GM23248 (cell line): ENCODE measurements around the gene ANKRD63. TPM values are rescaled to one million over a fixed set of nuclear protein-coding genes. Genes with fewer than 3 reads are reported as not detected.

ENCODE experiments used
- DNase-seq: peaks from one replicate; pipeline ENCODE4 v3.0.0-alpha.2; 2015
- H2AFZ ChIP-seq: fragments of 200-600 bp; sonication (generic); 2 replicates; pipeline ENCODE4 v1.6.1; 2016; ENCODE audit warnings: antibody characterized with exemption
- H3F3A ChIP-seq: fragments of 200-600 bp; sonication (generic); 2 replicates; pipeline ENCODE4 v1.6.1; 2016; ENCODE audit warnings: mild to moderate bottlenecking, antibody characterized with exemption, mixed run types; ENCODE audit not compliant: insufficient read depth
- H3K27ac ChIP-seq: fragments of 200-600 bp; sonication (generic); 2 replicates; pipeline ENCODE4 v1.5.1; 2016; ENCODE audit warnings: mild to moderate bottlenecking
- H3K27me3 ChIP-seq: fragments of 200-600 bp; sonication (generic); replicated peaks from 2 replicates; pipeline ENCODE4 v1.6.1; 2016; ENCODE audit warnings: mild to moderate bottlenecking; ENCODE audit not compliant: insufficient read depth
- H3K36me3 ChIP-seq: fragments of 200-600 bp; sonication (generic); 2 replicates; pipeline ENCODE4 v1.6.1; 2016; ENCODE audit warnings: low read depth, mild to moderate bottlenecking
- H3K4me1 ChIP-seq: fragments of 200-600 bp; sonication (generic); 2 replicates; pipeline ENCODE4 v1.6.1; 2016; ENCODE audit warnings: mild to moderate bottlenecking; ENCODE audit not compliant: insufficient read depth
- H3K4me2 ChIP-seq: fragments of 200-600 bp; sonication (generic); one replicate; pipeline ENCODE4 v1.6.1; 2016; ENCODE audit warnings: mild to moderate bottlenecking; ENCODE audit not compliant: unreplicated experiment
- H3K4me3 ChIP-seq: fragments of 200-600 bp; sonication (generic); 2 replicates; pipeline ENCODE4 v1.5.1; 2016; ENCODE audit warnings: mild to moderate bottlenecking
- H3K79me2 ChIP-seq: fragments of 200-600 bp; sonication (generic); 2 replicates; pipeline ENCODE4 v1.6.1; 2016; ENCODE audit warnings: mild to moderate bottlenecking; ENCODE audit not compliant: insufficient read depth
- H3K9ac ChIP-seq: fragments of 200-600 bp; sonication (generic); 2 replicates; pipeline ENCODE4 v1.6.1; 2016; ENCODE audit warnings: mild to moderate bottlenecking
- H3K9me2 ChIP-seq: fragments of 200-600 bp; sonication (generic); 2 replicates; pipeline ENCODE4 v1.6.1; 2016; ENCODE audit warnings: mixed run types, mild to moderate bottlenecking, moderate library complexity; ENCODE audit not compliant: insufficient read depth
- H3K9me3 ChIP-seq: fragments of 200-600 bp; sonication (generic); one replicate; pipeline ENCODE4 v1.6.1; 2017; ENCODE audit warnings: low read depth
- H4K20me1 ChIP-seq: fragments of 200-600 bp; sonication (generic); 2 replicates; pipeline ENCODE4 v1.6.0; 2016; ENCODE audit not compliant: insufficient read depth
- EZH2 ChIP-seq: fragments of 200-600 bp; sonication (generic); IDR thresholded peaks from 2 replicates; pipeline ENCODE4 v1.6.1; 2018; ENCODE audit warnings: antibody characterized with exemption, mild to moderate bottlenecking; ENCODE audit not compliant: insufficient read depth, poor library complexity, severe bottlenecking
- EZH2phosphoT487 ChIP-seq: fragments of 200-600 bp; sonication (generic); IDR thresholded peaks from 2 replicates; pipeline ENCODE4 v1.6.1; 2018; ENCODE audit warnings: antibody characterized with exemption, moderate library complexity, mild to moderate bottlenecking, low read depth; ENCODE audit not compliant: insufficient read depth
- WGBS, 2 experiments: methylation state at CpG; one replicate each; pipeline ENCODE4 v1.1.6; 2015 to 2017; ENCODE audit warnings: low lambda C conversion rate in 2 of 2, low coverage in 1 of 2; ENCODE audit errors: missing lambda C conversion rate in 2 of 2; 5-methylcytosine and 5-hydroxymethylcytosine counted together
- in situ Hi-C: fragments of 300-500 bp; cut with MboI; formaldehyde crosslinking; loops from 2 replicates; pipeline ENCODE4 v1.15.0; 2020
- polyA plus RNA-seq: library from polyadenylated mRNA; unstranded; fragments of >200 nt; fragmentation: Nextera tagmentation; extraction: Ambion mirVana; gene quantifications from 2 replicates; pipeline ENCODE4 v1.2.1, GENCODE V29; 2016
- total RNA-seq: library from RNA; depleted of rRNA; stranded (reverse); fragments of >200 nt; shearing (Covaris generic); gene quantifications from 2 replicates; pipeline ENCODE4 v1.2.3, GENCODE V29; 2014; rRNA removed

The ANKRD63 gene
- total and polyA plus RNA-seq, 2 experiments from 2014 or later: not detected

- no peak overlapping the region for H2AFZ ChIP-seq
- no peak overlapping the region for H3K4me2 ChIP-seq
- H3K4me1 ChIP-seq: peaks cover 5% of the 10 kb centered on the region; the same call in 1 of the 2 replicates
- no peaks in the 10 kb centered on the region for H3K36me3 ChIP-seq
- H4K20me1 ChIP-seq: no peaks in the 10 kb centered on the region
- DNase-seq: no peak
- no peaks in the 10 kb centered on the region for H3K9me2 ChIP-seq
- TF ChIP-seq EZH2 (no peak), EZH2phosphoT487 (no peak)
- no peak overlapping the region for H3K9ac ChIP-seq
- WGBS, 2 experiments: 91 to 93% methylated on average over 4 of the region's 4 CpGs
- in situ Hi-C loops: no loop called here
- H3K27ac ChIP-seq: no peak overlapping the region
- H3K4me3 ChIP-seq: no peak overlapping the region
- H3K9me3 ChIP-seq: no peaks in the 10 kb centered on the region
- no peaks in the 10 kb centered on the region for H3K79me2 ChIP-seq
- H3K27me3 ChIP-seq: 0 out of 2 replicates have a peak, but pooled peaks cover 3% of the 10 kb centered on the region
- no peaks in the 10 kb centered on the region for H3F3A ChIP-seq
Observed at GRCh38 chr15:40235201-40235885, 47.5 kb downstream of the ANKRD63 start.

- WGBS, 2 experiments: 53 to 67% methylated on average over 4 of the region's 4 CpGs
- H2AFZ ChIP-seq: no peak overlapping the region
- peaks cover 5% of the 10 kb centered on the region; the same call in 1 of the 2 replicates for H3K4me1 ChIP-seq
- no peaks in the 10 kb centered on the region for H3K9me3 ChIP-seq
- H3K27ac ChIP-seq: no peak overlapping the region
- H4K20me1 ChIP-seq: no peaks in the 10 kb centered on the region
- no peaks in the 10 kb centered on the region for H3K9me2 ChIP-seq
- H3F3A ChIP-seq: no peaks in the 10 kb centered on the region
- no peak for DNase-seq
- H3K36me3 ChIP-seq: no peaks in the 10 kb centered on the region
- H3K9ac ChIP-seq: no peak overlapping the region
- 0 out of 2 replicates have a peak, but pooled peaks cover 3% of the 10 kb centered on the region for H3K27me3 ChIP-seq
- no peak overlapping the region for H3K4me2 ChIP-seq
- H3K4me3 ChIP-seq: no peak overlapping the region
- H3K79me2 ChIP-seq: no peaks in the 10 kb centered on the region
- in situ Hi-C loops: no loop called here
- TF ChIP-seq EZH2: no peak
- TF ChIP-seq EZH2phosphoT487: no peak
Observed at GRCh38 chr15:40234783-40235182, 48.1 kb downstream of the ANKRD63 start.

GRCh38 chr15:40233727-40234577, 48.9 kb downstream of the ANKRD63 start:
- Histone ChIP-seq H3K4me3 (no peak overlapping the region), H3K4me2 (no peak overlapping the region), H3K27ac (no peak overlapping the region), H3K9me2 (no peaks in the 10 kb centered on the region), H3K9ac (no peak overlapping the region), H3K4me1 (peaks cover 4% of the 10 kb centered on the region; the same call in 1 of the 2 replicates), H3K36me3 (no peaks in the 10 kb centered on the region), H4K20me1 (no peaks in the 10 kb centered on the region), H3K27me3 (0 out of 2 replicates have a peak, but pooled peaks cover 3% of the 10 kb centered on the region), H2AFZ (no peak overlapping the region), H3K79me2 (no peaks in the 10 kb centered on the region), H3F3A (no peaks in the 10 kb centered on the region), H3K9me3 (no peaks in the 10 kb centered on the region)
- WGBS, 2 experiments: 95 to 96% methylated on average over 11 of the region's 11 CpGs
- TF ChIP-seq EZH2 (no peak), EZH2phosphoT487 (no peak)
- in situ Hi-C loops: no loop called here
- peak; percentile 24 for DNase-seq

GRCh38 chr15:40232625-40233070, 50.2 kb downstream of the ANKRD63 start:
- H3K27ac ChIP-seq: no peak overlapping the region
- H3K9me2 ChIP-seq: no peaks in the 10 kb centered on the region
- H3K4me3 ChIP-seq: no peak overlapping the region
- in situ Hi-C loops: no loop called here
- H3K9ac ChIP-seq: no peak overlapping the region
- H3F3A ChIP-seq: no peaks in the 10 kb centered on the region
- no peak for TF ChIP-seq EZH2
- TF ChIP-seq EZH2phosphoT487: no peak
- H3K36me3 ChIP-seq: no peaks in the 10 kb centered on the region
- WGBS, 2 experiments: 62 to 66% methylated on average over 7 of the region's 7 CpGs
- H3K79me2 ChIP-seq: no peaks in the 10 kb centered on the region
- H3K4me1 ChIP-seq: no peaks in the 10 kb centered on the region
- no peak overlapping the region for H3K4me2 ChIP-seq
- DNase-seq: no peak
- H3K9me3 ChIP-seq: no peaks in the 10 kb centered on the region
- H2AFZ ChIP-seq: no peak overlapping the region
- H3K27me3 ChIP-seq: no peaks in the 10 kb centered on the region
- H4K20me1 ChIP-seq: no peaks in the 10 kb centered on the region

Other genes starting within 250 kb of the ANKRD63 start
- gene SRP14, start 243.9 kb downstream of the ANKRD63 start, total RNA-seq: 257 and 282 TPM in 2 replicates
- gene SRP14, start 243.9 kb downstream of the ANKRD63 start, polyA plus RNA-seq: 789 and 796 TPM in 2 replicates
- 1.1 and 2.7 TPM in 2 replicates for gene BMF, start 174.2 kb downstream of the ANKRD63 start, total RNA-seq
- gene BMF, start 174.2 kb downstream of the ANKRD63 start, polyA plus RNA-seq: 0.40 and 0.41 TPM in 2 replicates
- 9.4 and 23.4 TPM in 2 replicates for gene BUB1B, start 122.0 kb downstream of the ANKRD63 start, total RNA-seq
- gene BUB1B, start 122.0 kb downstream of the ANKRD63 start, polyA plus RNA-seq: 8.1 and 10.2 TPM in 2 replicates
- not detected in 2 replicates for gene PAK6, start 44.0 kb downstream of the ANKRD63 start, total RNA-seq
- gene PAK6, start 44.0 kb downstream of the ANKRD63 start, polyA plus RNA-seq: not detected in 2 replicates
- gene PLCB2, start 24.9 kb upstream of the ANKRD63 start, total RNA-seq: 0.54 and 0.76 TPM in 2 replicates
- gene PLCB2, start 24.9 kb upstream of the ANKRD63 start, polyA plus RNA-seq: 1.1 TPM in 2 replicates
- gene INAFM2, start 40.6 kb upstream of the ANKRD63 start, total RNA-seq: 16.6 and 19.9 TPM in 2 replicates
- gene INAFM2, start 40.6 kb upstream of the ANKRD63 start, polyA plus RNA-seq: 3.9 and 4.5 TPM in 2 replicates
- 16.9 and 19.6 TPM in 2 replicates for gene CCDC9B, start 57.9 kb upstream of the ANKRD63 start, total RNA-seq
- 28.8 and 33.1 TPM in 2 replicates for gene CCDC9B, start 57.9 kb upstream of the ANKRD63 start, polyA plus RNA-seq
- gene PHGR1, start 68.0 kb upstream of the ANKRD63 start, total RNA-seq: not detected in 2 replicates
- gene PHGR1, start 68.0 kb upstream of the ANKRD63 start, polyA plus RNA-seq: not detected in 2 replicates
- gene DISP2, start 75.2 kb upstream of the ANKRD63 start, total RNA-seq: 0.11 and 0.13 TPM in 2 replicates
- gene DISP2, start 75.2 kb upstream of the ANKRD63 start, polyA plus RNA-seq: 0.13 and 0.51 TPM in 2 replicates
- 31.1 and 35.8 TPM in 2 replicates for gene KNSTRN, start 99.7 kb upstream of the ANKRD63 start, total RNA-seq
- 37.7 and 37.8 TPM in 2 replicates for gene KNSTRN, start 99.7 kb upstream of the ANKRD63 start, polyA plus RNA-seq
- 24.4 and 28.2 TPM in 2 replicates for gene IVD, start 122.7 kb upstream of the ANKRD63 start, total RNA-seq
- gene IVD, start 122.7 kb upstream of the ANKRD63 start, polyA plus RNA-seq: 49.6 and 50.1 TPM in 2 replicates
- 10.3 and 22.0 TPM in 2 replicates for gene BAHD1, start 157.9 kb upstream of the ANKRD63 start, total RNA-seq
- 2.0 and 2.3 TPM in 2 replicates for gene BAHD1, start 157.9 kb upstream of the ANKRD63 start, polyA plus RNA-seq
- gene CHST14, start 187.9 kb upstream of the ANKRD63 start, total RNA-seq: 26.1 and 26.6 TPM in 2 replicates
- gene CHST14, start 187.9 kb upstream of the ANKRD63 start, polyA plus RNA-seq: 18.7 and 21.2 TPM in 2 replicates